HCT116 (cell line): Measurements from ENCODE around the gene CHCHD3. TPM values are rescaled to one million over a fixed set of nuclear protein-coding genes. Genes with fewer than 3 reads are reported as not detected.

Experiments
- ATAC-seq: fragments of 200-7000 bp; cut with Tn5 transposase; 2 replicates; pipeline ENCODE4 v1.9.1; 2020; ENCODE audit warnings: mild to moderate bottlenecking, moderate library complexity
- BruUV-seq: library from RNA; stranded (reverse); fragments of 400-500 nt; replicated peaks from 2 replicates; lab custom pipeline; 2021; lab: Mats Ljungman, UMichigan
- CTCF ChIA-PET: fragments of 300-600 bp; sonication (Branson Sonifier 250); formaldehyde crosslinking; loops from one replicate; lab custom pipeline; 2021; ENCODE audit warnings: antibody characterized with exemption; lab: Charles Lee
- POLR2A ChIA-PET: fragments of 300-600, 350-600 bp; sonication (Branson Sonifier 250); formaldehyde crosslinking; loops from one replicate; lab custom pipeline; 2021; ENCODE audit warnings: antibody characterized with exemption; lab: Charles Lee
- RAD21 ChIA-PET, 2 experiments: fragments of 300-600 bp; sonication (Branson Sonifier 250); formaldehyde crosslinking; loops; one replicate each; lab custom pipeline; 2023; ENCODE audit warnings: low total read pairs in 2 of 2; ENCODE audit not compliant: uncharacterized antibody in 2 of 2, unreplicated experiment in 2 of 2, low non-redundant PET in 1 of 2; lab: Charles Lee
- DNase-seq: peaks from one replicate; pipeline ENCODE4 v3.0.0-alpha.2; 2010; ENCODE audit warnings: low read depth, low spot score
- H2AFZ ChIP-seq: fragments of 200-600 bp; shearing (Covaris generic), sonication (generic); 2 replicates; pipeline ENCODE4 v1.6.1; 2017; ENCODE audit warnings: low read depth, mixed run types, mixed read lengths, antibody characterized with exemption, low read length; ENCODE audit not compliant: poor library complexity, severe bottlenecking
- H3K27ac ChIP-seq: 2 replicates; pipeline ENCODE4 v1.5.1; 2012; ENCODE audit warnings: low read depth, low read length
- H3K27me3 ChIP-seq: fragments of 200-600 bp; sonication (generic); 2 replicates; pipeline ENCODE4 v1.6.1; 2016; ENCODE audit warnings: mixed run types, low read length, mixed read lengths; ENCODE audit not compliant: insufficient read depth
- H3K36me3 ChIP-seq, 2 experiments: fragments of 200-500 bp in 1 of 2; fragments of 200-600 bp in 1 of 2; sonication (Bioruptor generic) in 1 of 2; sonication (generic) in 1 of 2; 2 replicates each; pipeline versions ENCODE4 v1.5.1 to v1.6.1; 2014 to 2016; ENCODE audit warnings: low read length in 2 of 2, inconsistent platforms in 1 of 2, mixed read lengths in 1 of 2, mixed run types in 1 of 2; ENCODE audit not compliant: insufficient read depth in 2 of 2, control insufficient read depth in 1 of 2
- H3K4me1 ChIP-seq, 2 experiments: fragments of 200-600 bp in 1 of 2; sonication (generic) in 1 of 2; 2 replicates each; pipeline versions ENCODE4 v1.5.1 to v1.6.1; 2012 to 2017; ENCODE audit warnings: low read length in 2 of 2, inconsistent platforms in 1 of 2, mild to moderate bottlenecking in 1 of 2, mixed read lengths in 1 of 2, mixed run types in 1 of 2, moderate library complexity in 1 of 2; ENCODE audit not compliant: insufficient read depth in 2 of 2, control insufficient read depth in 1 of 2
- H3K4me2 ChIP-seq: fragments of 200-600 bp; sonication (generic); 2 replicates; pipeline ENCODE4 v1.6.1; 2017; ENCODE audit warnings: mixed run types, low read length, mixed read lengths
- H3K4me3 ChIP-seq, 2 experiments: fragments of 200-600 bp in 1 of 2; sonication (generic) in 1 of 2; replicated peaks in 1 of 2; 2 replicates each; pipeline ENCODE4 v1.5.1; 2011 to 2016; ENCODE audit warnings: low read length in 2 of 2, control low read depth in 1 of 2, low read depth in 1 of 2, mild to moderate bottlenecking in 1 of 2, mixed read lengths in 1 of 2, mixed run types in 1 of 2
- H3K79me2 ChIP-seq: fragments of 200-600 bp; sonication (generic); 2 replicates; pipeline ENCODE4 v1.6.1; 2017; ENCODE audit warnings: mild to moderate bottlenecking, mixed run types, low read length, moderate library complexity, mixed read lengths; ENCODE audit not compliant: insufficient read depth
- H3K9ac ChIP-seq: fragments of 200-600 bp; sonication (generic); 2 replicates; pipeline ENCODE4 v1.6.1; 2016; ENCODE audit warnings: low read length, mixed read lengths
- H3K9me2 ChIP-seq: fragments of 200-600 bp; sonication (generic), shearing (Covaris generic); 2 replicates; pipeline ENCODE4 v1.6.1; 2017; ENCODE audit warnings: mixed run types, mild to moderate bottlenecking, moderate library complexity; ENCODE audit not compliant: insufficient read depth
- H3K9me3 ChIP-seq, 2 experiments: fragments of 200-500 bp in 1 of 2; fragments of 200-600 bp in 1 of 2; sonication (Bioruptor generic) in 1 of 2; sonication (generic) in 1 of 2; 2 replicates each; pipeline ENCODE4 v1.6.1; 2014 to 2017; ENCODE audit warnings: low read length in 2 of 2, mixed read lengths in 2 of 2, inconsistent platforms in 1 of 2, low read depth in 1 of 2, mild to moderate bottlenecking in 1 of 2, mixed run types in 1 of 2, moderate library complexity in 1 of 2; ENCODE audit not compliant: control insufficient read depth in 1 of 2, insufficient read depth in 1 of 2
- H4K20me1 ChIP-seq: fragments of 200-600 bp; sonication (generic), shearing (Covaris generic); 2 replicates; pipeline ENCODE4 v1.6.1; 2017; ENCODE audit warnings: mixed run types, mild to moderate bottlenecking, moderate library complexity; ENCODE audit not compliant: insufficient read depth
- CEBPB ChIP-seq: IDR thresholded peaks from 2 replicates; pipeline ENCODE4 v1.6.1; 2012; ENCODE audit warnings: low read depth
- ELF1 ChIP-seq: IDR thresholded peaks from 2 replicates; pipeline ENCODE4 v1.6.1; 2012; ENCODE audit warnings: low read depth, borderline replicate concordance
- SIN3A ChIP-seq: IDR thresholded peaks from 2 replicates; pipeline ENCODE4 v1.6.1; 2012; ENCODE audit warnings: low read depth
- SP1 ChIP-seq: IDR thresholded peaks from 2 replicates; pipeline ENCODE4 v1.6.1; 2012; ENCODE audit warnings: low read depth
- SRF ChIP-seq: IDR thresholded peaks from 2 replicates; pipeline ENCODE4 v1.6.1; 2012; ENCODE audit warnings: low read depth
- ZFX ChIP-seq: fragments of 450-650 bp; IDR thresholded peaks from 2 replicates; pipeline ENCODE4 v1.6.1; 2017
- ZNF274 ChIP-seq: fragments of 200-500 bp; sonication (Bioruptor generic); IDR thresholded peaks from 2 replicates; pipeline ENCODE4 v1.6.1; 2014; ENCODE audit warnings: mild to moderate bottlenecking, low read depth, low read length, inconsistent platforms
- intact Hi-C: fragments of 100-400 bp; cut with micrococcal nuclease; formaldehyde crosslinking; loops from 2 replicates; pipeline ENCODE4 v1.10.0; 2022
- total RNA-seq: library from RNA; stranded (reverse); gene quantifications from one replicate; pipeline ENCODE4 v1.2.1, GENCODE V29; 2021; ENCODE audit not compliant: unreplicated experiment
- TF ChIP-seq, protein P1 (sequence below): IDR thresholded peaks from 2 replicates; pipeline ENCODE4 v1.6.1; 2011; ENCODE audit warnings: mild to moderate bottlenecking, low read length, moderate library complexity; ENCODE audit not compliant: insufficient replicate concordance; ENCODE audit errors: extremely low read depth
- TF ChIP-seq, protein P2 (sequence below): IDR thresholded peaks from 2 replicates; pipeline ENCODE4 v1.6.1; 2012

CHCHD3 gene
- total RNA-seq, 1 experiment from 2014 or later = 73.5 TPM

DNA sequence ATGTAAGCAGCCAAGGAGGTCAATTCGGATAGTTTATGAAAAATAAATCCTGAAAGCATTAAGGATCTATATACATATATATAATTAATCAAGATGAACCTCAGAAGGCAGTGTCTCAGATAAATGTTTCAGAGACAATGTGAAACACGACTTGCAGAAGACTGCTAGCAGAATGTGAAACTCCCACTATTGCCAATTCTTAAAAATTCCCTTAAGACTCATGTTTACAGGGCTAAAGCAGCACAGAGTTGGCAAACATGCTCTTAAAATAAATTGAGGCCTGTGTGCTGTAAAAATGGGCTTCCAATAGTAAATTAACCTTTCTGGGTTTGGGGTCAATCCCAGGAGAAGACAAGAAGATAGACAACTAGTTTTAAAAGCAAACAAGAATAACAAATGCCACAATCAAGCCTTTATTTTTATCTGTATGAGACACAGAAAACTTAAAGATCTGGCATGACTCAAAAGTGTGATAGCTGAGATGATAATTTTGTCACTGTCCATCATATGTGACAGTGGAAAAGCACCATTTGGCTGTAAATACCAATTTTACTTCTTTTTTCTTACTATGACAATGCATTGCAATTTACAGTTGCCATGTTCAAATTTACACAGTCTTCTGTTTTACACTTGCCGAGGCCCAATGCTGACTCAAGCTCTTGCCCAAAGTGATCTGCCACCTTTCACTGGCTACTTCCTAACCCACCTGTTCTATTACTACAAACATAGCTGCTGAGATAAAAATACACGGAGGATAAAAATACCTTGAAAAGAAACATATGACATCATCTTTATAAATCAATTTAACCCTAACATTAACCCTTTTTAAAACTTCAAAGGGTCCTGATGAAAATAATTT lies 78.6 kb downstream of the CHCHD3 start:
- Histone ChIP-seq H3K79me2 (peaks cover 66% of the 10 kb centered on the region), H3K9me3 (no peaks in the 10 kb centered on the region), H3K4me3 (no peak overlapping the region), H3K27ac (no peak overlapping the region), H3K9me2 (no peaks in the 10 kb centered on the region), H2AFZ (no peak overlapping the region), H3K36me3 (no peaks in the 10 kb centered on the region), H3K4me1 (no peaks in the 10 kb centered on the region), H3K9ac (no peak overlapping the region), H3K27me3 (no peaks in the 10 kb centered on the region), H4K20me1 (peaks cover 12% of the 10 kb centered on the region; the same call in 1 of the 2 replicates), H3K4me2 (no peak overlapping the region)
- RAD21 ChIA-PET = no interaction called here
- CTCF ChIA-PET = no interaction called here
- DNase-seq (no peak), ATAC-seq (no peak)
- intact Hi-C loops = no loop called here
- TF ChIP-seq, protein P1, sequence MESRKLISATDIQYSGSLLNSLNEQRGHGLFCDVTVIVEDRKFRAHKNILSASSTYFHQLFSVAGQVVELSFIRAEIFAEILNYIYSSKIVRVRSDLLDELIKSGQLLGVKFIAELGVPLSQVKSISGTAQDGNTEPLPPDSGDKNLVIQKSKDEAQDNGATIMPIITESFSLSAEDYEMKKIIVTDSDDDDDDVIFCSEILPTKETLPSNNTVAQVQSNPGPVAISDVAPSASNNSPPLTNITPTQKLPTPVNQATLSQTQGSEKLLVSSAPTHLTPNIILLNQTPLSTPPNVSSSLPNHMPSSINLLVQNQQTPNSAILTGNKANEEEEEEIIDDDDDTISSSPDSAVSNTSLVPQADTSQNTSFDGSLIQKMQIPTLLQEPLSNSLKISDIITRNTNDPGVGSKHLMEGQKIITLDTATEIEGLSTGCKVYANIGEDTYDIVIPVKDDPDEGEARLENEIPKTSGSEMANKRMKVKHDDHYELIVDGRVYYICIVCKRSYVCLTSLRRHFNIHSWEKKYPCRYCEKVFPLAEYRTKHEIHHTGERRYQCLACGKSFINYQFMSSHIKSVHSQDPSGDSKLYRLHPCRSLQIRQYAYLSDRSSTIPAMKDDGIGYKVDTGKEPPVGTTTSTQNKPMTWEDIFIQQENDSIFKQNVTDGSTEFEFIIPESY = no peak
- TF ChIP-seq SIN3A = no peak
- TF ChIP-seq CEBPB = no peak
- no peak for TF ChIP-seq SRF
- TF ChIP-seq ZFX = no peak
- no peak for TF ChIP-seq ZNF274
- TF ChIP-seq SP1 = no peak
- POLR2A ChIA-PET = no interaction called here
- BruUV-seq = no TSS peak

- peaks cover 66% of the 10 kb centered on the region for H3K79me2 ChIP-seq
- POLR2A ChIA-PET = no interaction called here
Measured at GRCh38 chr7:133001727-133002126, 80.2 kb downstream of the CHCHD3 start.

More at GRCh38 chr7:133001727-133002126, 80.2 kb downstream of the CHCHD3 start:
- Histone ChIP-seq H2AFZ (no peak overlapping the region), H3K9ac (no peak overlapping the region), H3K27me3 (no peaks in the 10 kb centered on the region), H3K4me3 (no peak overlapping the region), H3K27ac (no peak overlapping the region), H4K20me1 (peaks cover 8% of the 10 kb centered on the region; the same call in 1 of the 2 replicates), H3K9me2 (no peaks in the 10 kb centered on the region), H3K9me3 (no peaks in the 10 kb centered on the region), H3K4me2 (no peak overlapping the region), H3K36me3 (no peaks in the 10 kb centered on the region), H3K4me1 (no peaks in the 10 kb centered on the region)
- BruUV-seq = no TSS peak
- TF ChIP-seq, protein P2, sequence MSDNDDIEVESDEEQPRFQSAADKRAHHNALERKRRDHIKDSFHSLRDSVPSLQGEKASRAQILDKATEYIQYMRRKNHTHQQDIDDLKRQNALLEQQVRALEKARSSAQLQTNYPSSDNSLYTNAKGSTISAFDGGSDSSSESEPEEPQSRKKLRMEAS = no peak
- TF ChIP-seq ELF1 = no peak
- DNase-seq = no peak
- RAD21 ChIA-PET = no interaction called here
- CTCF ChIA-PET = no interaction called here
- no peak for ATAC-seq
- intact Hi-C loops = no loop called here
